GM12874 (cell line): ENCODE results near the gene CARD14.
A peak's percentile ranks its signal among the peaks of the same experiment; 100 is the strongest.

ENCODE experiments used
- CTCF ChIP-seq: IDR thresholded peaks from 2 replicates; pipeline ENCODE4 v1.5.1; 2011; ENCODE audit warnings: low read depth, mild to moderate bottlenecking, control low read depth, low read length, moderate library complexity; ENCODE audit not compliant: insufficient read depth

CARD14 gene

DNA sequence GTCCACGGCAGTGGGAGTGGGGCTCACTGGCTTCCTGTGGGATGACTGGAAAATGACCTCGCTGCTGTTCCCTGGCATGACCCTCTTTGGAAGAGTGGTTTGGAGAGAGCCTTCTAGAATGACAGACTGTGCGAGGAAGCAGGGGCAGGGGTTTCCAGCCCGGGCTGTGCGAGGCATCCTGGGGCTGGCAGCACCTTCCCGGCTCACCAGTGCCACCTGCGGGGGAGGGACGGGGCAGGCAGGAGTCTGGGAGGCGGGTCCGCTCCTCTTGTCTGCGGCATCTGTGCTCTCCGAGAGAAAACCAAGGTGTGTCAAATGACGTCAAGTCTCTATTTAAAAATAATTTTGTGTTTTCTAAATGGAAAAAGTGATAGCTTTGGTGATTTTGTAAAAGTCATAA is 83.0 kb downstream of the CARD14 start:
- peak; percentile 80 for TF ChIP-seq CTCF

DNA sequence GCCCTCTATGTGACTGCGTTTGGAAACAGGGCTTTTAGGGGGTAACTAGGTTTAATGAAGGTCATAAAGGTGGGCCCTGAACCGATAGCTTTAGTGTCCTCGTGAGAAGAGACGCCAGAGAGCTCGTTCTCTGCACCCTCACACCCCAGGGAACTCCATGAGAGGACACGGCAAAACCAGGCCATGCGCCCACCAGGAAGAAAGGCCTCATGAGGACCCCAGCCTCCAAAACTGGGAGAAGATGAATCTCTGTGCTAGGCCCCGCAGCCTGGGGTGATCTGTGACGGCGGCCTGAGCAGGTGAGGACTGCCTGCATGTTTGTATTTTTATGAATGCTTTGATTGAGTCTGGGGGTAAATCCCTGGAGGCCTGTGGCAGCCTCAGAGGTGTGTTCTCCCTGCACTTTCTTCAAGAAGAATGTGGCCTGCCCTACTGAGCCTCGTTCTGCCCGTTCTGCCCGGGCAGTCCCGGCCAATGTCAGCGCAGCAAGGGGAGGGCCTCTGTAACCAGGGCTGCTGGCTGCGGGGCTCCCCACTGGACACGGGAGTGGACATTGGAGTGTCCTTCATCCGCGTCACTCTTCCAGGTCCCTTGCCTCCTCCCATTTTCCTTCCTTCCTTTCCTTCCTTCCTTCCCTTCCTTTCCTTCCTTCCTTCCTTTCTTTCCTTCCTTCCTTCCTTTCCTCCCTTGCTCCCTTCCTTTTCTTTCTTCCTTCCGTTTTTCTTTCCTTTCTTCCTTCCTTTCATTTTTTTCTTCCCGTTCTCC is 84.0 kb downstream of the CARD14 start:
- no peak for TF ChIP-seq CTCF

GRCh38 chr17:80254396-80255251 is 84.8 kb downstream of the CARD14 start:
- TF ChIP-seq CTCF: no peak

DNA sequence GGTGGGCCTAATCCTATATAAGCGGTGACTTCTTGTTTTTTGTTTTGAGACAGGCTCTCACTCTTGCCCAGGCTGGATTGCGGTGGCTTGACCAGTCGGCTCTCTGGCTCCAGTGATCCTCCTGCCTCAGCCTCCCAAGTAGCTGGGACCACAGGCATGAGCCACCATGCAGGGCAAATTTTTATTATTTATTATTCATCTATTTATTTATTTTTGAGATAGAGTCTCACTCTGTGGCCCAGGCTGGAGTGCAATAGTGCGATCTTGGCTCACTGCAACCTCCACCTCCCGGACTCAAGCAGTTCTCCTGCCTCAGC is 86.2 kb downstream of the CARD14 start:
- no peak for TF ChIP-seq CTCF

GRCh38 chr17:80257716-80258213 is 87.9 kb downstream of the CARD14 start:
- TF ChIP-seq CTCF: no peak
